ENCODE measurements around the gene EIF3I.

Gene EIF3I

GRCh38 chr1:32198237-32199042 is 23.8 kb upstream of the EIF3I start:
- no peak for DNase-seq (ENCODE audit: low spot score)

- no peak for DNase-seq (ENCODE audit: low spot score)
These were observed 23.0 kb upstream of the EIF3I start for GRCh38 chr1:32199043-32199716.

DNA sequence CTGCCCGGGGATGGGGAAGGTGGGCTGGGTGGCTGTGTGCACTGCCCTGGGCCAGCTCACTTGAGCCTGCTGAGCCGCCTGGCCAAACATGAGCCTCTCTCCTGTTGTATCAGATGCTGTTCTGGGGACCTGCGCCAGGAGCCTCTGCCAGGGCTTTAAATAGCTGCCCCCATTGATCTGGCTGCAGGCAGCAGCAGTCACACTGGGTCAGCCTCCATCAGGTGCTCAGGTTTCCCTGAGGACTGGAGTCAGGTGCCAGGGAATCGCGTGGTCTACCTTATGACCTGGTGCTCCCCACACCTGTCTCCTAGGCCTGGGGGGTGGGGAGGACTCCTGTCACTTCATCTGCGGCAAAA is 22.5 kb upstream of the EIF3I start:
- no peak for DNase-seq (ENCODE audit: low spot score)

- DNase-seq (ENCODE audit: low spot score): peak; percentile 34
These were observed 21.8 kb upstream of the EIF3I start, which contains the start of gene CCDC28B for GRCh38 chr1:32200226-32201010. Gene CCDC28B (plus strand): TSS chr1:32200595. CDS start chr1:32201936, 1,341 bp downstream.

DNA sequence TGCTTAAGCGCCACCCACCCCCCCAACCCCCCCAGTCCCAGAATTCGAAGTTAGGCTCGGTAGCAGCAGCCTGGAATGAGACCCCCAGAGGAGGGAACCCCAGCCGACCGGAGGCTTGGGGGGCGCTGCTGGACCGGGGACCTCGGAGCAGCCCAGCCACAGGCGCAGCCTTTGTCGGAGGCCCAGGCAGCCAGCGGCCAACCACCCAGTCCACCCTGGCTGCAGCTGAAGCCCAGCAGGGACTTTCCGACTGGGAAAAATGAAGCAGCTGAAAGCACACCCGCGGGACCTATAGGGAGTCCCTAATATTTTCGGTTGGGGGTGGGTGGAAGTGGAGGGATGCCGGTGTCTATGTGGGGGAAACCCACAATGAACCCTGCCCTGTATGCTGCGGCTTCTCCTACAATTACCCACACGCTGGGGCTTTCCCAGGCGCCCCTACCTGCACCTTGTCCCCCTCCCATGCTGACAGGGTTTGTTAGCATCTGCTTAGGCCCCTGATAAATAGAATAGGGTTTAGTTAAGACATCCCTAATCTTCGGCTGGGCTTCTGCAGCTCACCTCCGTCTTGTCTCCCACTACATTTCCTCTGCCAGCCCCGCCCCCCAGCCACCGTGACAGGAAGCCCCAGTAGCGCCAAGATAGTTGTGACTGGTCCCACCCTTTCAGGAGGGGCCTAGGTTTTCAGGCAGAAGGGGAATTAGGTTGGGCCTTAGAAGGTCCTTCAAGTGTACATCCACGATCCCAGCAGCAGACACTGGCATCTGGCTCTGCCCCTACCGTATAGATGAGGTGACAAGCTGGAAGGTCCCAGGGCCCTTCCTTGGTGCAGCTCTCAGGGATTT is 21.0 kb upstream of the EIF3I start:
- DNase-seq (ENCODE audit: low spot score): peak; percentile 62

DNA sequence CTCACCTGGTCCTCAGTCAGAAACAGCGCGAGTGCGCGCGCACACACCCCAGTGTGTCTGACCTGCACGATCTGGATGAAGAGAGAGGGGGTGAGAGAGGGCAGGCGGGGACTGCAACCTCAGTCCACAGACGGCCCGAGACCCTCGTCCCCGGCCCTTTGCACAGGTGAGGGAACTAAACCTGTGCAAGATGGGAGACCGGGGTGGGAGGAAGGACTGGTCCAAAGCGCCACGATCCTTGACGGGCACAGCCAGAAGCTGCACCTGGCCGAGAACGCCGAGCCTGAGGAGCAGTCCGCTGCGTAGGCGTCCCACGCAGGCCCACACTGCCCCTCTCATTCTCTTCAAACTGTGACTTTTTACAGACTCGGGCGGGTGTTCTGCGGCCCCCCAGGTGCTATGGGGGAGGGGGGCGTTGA is 17.3 kb upstream of the EIF3I start:
- no peak for DNase-seq (ENCODE audit: low spot score)

DNA sequence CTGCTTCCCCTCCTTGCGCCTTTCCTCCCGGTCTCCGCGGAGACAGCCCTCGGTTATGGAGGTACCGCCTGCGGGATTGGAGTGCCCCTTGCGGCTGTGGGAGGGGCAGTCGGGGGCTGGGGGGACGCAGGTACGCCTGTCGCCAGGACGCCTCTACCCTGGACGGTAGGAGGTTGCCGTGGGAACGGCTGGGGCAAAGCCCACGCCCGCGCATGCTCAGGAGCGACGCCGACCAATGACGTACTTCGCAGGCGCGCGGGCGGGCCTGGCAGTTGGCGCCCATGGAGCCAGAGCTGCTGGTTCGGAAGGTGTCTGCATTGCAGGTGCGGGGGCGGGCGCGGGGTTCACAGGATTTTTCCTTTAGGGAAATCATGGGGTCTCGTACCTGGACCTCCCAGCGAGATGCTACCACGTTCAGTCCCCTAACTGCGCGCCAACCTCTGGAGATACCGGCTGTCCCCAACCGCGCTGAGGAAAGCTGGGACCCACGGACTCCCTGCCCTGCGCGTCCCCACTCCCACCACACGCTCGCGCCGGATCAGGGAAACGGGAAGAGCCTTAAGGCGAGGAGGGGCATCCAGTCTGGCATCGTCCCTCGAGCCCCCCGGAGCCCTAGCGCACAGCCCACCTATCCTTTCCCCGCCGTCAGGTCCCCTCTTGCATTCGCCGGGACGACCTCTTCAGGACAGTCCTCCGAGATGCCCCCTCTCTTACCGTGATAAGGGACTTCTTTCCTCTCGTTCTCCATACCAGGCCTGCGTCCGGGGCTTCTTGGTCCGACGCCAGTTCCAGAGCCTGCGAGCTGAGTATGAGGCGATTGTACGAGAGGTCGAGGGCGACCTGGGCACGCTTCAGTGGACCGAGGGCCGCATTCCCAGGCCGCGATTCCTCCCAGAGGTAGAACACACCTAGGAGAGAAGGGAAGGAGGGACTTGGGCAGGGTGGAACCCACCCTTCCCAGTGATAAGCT is 16.5 kb upstream of the EIF3I start, which contains the start of gene IQCC:
IQCC (plus strand) TSS at position 271 of the 970 bp plus-strand sequence; CDS start at position 282, 11 bp downstream.
- DNase-seq (ENCODE audit: low spot score): peak; percentile 86

DNA sequence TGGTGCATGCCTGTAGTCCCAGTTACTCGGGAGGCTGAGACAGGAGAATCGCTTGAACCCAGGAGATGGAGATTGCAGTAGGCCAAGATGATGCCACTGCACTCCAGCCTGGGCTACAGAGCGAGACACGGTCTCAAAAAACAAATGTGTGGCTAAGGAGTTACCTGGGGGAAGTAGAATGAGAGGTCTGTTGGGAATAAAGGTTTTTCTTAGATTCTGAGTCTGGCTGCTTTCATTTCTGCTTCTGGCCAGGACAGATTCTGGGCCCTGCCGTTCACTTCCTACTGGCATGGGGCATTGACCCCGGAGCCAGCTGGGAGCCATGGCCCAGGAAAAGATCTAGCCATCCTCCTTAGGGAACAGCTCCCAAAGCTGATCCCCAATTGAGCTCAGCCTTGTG is 13.7 kb upstream of the EIF3I start:
- no peak for DNase-seq (ENCODE audit: low spot score)

GRCh38 chr1:32208891-32209328 is 13.3 kb upstream of the EIF3I start, which contains the start of gene DCDC2B:
Gene DCDC2B (plus strand): TSS chr1:32209089. CDS start chr1:32209094, 5 bp downstream.
- DNase-seq (ENCODE audit: low spot score): peak; percentile 86

DNA sequence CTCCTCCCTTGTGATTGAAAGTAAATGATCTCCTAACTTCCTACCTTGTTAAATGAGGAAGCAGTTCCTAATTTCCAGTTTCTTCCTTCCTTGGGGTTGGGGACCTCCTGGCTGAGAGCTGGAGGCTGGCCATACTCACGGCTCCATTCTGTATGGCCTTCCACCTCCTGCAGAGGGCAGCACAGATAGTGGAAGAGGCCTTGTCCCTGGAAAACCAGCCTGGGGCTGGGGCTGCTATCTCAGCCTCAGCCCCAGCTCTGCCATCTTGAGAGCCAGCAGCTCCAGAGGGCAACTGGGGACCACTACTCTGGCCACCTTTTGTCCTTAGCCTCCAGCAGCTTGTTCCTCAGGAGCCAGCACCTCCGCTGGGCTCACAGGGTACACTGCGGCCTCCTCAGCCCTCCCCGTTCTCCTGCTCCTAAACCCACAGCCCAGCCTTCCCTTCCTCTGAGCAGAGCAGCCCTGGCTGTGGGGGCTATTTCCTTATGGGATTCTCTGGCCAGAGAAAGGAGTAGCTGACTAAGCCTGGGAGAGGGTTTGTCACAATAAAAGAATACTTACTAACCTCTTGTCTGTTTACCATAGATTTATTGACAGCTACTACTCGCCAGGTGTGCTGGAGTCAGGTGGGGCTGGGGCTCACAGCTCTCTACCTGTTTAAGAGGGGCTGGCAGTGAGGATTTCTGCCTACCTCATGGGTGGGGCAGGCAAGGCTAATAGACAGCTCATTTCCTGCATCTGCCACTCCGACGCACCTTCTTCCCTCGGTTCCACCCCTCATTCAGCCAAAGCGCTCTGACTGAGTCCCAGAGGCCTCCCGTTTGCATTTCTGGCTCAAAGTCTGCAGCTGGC is 6.4 kb upstream of the EIF3I start:
- DNase-seq (ENCODE audit: low spot score): peak; percentile 64

- DNase-seq (ENCODE audit: low spot score): no peak
These were observed 5.6 kb upstream of the EIF3I start for GRCh38 chr1:32216566-32216965.

DNA sequence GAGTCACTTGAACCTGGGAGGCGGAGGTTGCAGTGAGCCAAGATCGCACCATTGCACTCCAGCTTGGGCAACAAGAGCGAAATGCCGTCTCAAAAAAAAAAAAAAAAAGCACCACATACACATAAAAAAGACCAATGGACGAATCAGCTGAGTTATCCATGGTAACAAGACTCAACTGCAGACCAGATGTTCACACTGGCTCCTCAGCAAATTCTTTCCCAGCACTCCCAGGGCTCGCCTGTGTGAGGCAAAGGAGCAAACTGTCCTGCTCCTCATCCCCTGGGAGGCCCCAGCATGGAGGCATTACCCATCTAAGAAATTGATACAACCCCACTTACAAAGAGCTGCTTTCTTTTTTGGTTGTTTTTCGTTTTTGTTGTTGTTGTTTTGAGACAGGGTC is 3.2 kb upstream of the EIF3I start:
- no peak for DNase-seq (ENCODE audit: low spot score)

- no peak for DNase-seq (ENCODE audit: low spot score)
These were observed 1.2 kb upstream of the EIF3I start for GRCh38 chr1:32220746-32221580.

GRCh38 chr1:32221581-32221979 is 627 bp upstream of the EIF3I start:
- DNase-seq (ENCODE audit: low spot score): no peak

DNA sequence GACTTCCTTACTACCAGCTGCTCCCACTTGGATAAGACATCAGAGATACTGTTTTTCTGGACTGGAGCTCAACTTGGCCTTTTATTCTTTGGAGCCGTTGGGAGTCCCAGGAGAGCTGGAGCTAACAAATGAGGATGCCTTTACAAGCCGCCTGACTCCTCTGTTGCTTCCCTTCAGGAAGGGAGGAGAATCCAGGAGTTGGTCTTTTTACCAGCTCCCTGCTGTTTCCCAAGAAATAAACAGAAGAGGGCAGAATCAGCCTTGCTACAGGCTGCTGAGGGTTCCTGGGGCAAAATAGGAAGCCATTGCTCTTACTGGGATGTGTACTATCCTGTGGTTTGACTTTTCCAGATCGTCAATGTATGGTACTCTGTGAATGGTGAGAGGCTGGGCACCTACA is 1.5 kb downstream of the EIF3I start:
- no peak for DNase-seq (ENCODE audit: low spot score)

DNA sequence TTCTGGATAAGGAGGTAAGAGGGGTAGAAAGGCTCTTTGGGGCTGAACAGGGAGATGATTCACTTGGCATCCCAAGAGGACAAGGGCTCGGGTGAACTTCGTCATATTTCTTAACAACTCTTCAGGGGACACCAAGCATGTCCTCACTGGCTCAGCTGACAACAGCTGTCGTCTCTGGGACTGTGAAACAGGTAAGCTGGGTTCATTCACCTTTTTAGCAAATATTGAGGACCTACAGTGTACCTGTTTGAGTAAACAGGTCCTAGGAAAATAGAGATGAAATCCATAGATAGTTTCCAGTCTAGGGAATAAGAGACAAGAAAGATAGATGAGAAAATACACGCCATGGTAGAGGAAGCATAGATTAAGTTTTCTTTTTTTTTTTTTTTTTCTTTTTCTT is 2.1 kb downstream of the EIF3I start:
- DNase-seq (ENCODE audit: low spot score): no peak

DNA sequence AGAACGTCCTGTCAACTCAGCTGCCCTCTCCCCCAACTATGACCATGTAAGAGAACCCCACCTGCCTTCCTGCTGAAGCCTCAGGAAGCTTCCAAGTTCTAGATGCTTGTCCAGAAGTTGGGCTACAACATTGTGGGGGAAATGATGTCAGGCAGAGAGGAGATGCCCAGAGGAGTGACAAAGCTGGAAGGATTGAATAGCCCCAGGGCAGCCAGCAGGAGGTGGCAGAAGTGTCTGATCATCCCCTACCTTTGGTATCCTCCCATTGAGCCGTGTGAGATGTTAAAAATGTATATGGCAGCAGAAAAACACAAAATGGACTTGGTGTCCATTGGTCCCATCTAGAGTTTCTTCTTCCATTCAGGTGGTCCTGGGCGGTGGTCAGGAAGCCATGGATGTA is 6.6 kb downstream of the EIF3I start:
- no peak for DNase-seq (ENCODE audit: low spot score)

DNA sequence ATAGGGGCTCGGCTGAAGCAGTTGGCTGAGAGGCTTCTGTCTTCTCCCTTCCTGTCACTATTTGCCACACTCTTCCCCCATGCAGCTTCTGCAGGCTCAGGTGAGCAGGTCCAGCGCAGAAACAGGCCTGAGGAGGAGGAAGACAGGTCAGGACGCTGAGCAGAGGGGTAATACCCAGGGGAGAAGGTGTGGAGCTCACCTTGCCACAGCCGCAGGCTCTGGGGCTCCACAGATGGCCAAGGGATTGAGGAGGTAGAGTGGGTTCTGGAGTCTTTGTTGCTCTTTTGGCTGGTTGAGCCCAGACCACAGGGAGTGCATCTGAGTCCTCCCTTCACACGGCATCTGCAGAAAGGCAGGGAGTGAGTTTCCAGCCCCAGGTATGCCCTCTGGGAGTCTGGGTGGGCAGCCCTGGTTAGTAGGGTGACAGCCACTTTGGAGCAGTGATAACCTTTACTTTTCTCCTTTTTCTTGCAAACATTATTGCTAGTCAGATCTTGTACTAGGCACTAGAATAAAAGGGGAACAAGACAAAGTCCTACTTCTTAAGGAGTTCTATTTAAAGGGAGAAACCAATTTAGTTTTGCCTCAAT is 9.7 kb downstream of the EIF3I start:
- DNase-seq (ENCODE audit: low spot score): no peak
